SK-N-SH (cell line): Measurements from ENCODE around the gene SEPTIN12.

Experiments used
- CHD2 ChIP-seq: fragments of 150-350 bp; IDR thresholded peaks from 2 replicates; pipeline ENCODE4 v1.6.1; 2018; ENCODE audit warnings: low read length; ENCODE audit not compliant: partially characterized antibody
- CTCF ChIP-seq: fragments of 200-600 bp; sonication (generic); IDR thresholded peaks from 2 replicates; pipeline ENCODE4 v1.6.1; 2017; ENCODE audit warnings: antibody characterized with exemption, mild to moderate bottlenecking, moderate library complexity
- EP300 ChIP-seq, 2 experiments: IDR thresholded peaks; 2 replicates each; pipeline versions ENCODE4 v1.4.0 to v1.6.1; 2012; ENCODE audit warnings: borderline replicate concordance in 1 of 2, low read depth in 1 of 2, low read length in 1 of 2
- FOXM1 ChIP-seq: IDR thresholded peaks from 2 replicates; pipeline ENCODE4 v1.4.0; 2012; ENCODE audit warnings: low read depth, mild to moderate bottlenecking
- JUND ChIP-seq: IDR thresholded peaks from 2 replicates; pipeline ENCODE4 v1.4.0; 2012
- MAX ChIP-seq: IDR thresholded peaks from 2 replicates; pipeline ENCODE4 v1.4.0; 2012; ENCODE audit warnings: low read depth
- MXI1 ChIP-seq: IDR thresholded peaks from 2 replicates; pipeline ENCODE4 v1.6.1; 2012; ENCODE audit warnings: mild to moderate bottlenecking, low read depth, low read length, improper control_type of control experiment
- RAD21 ChIP-seq: IDR thresholded peaks from 2 replicates; pipeline ENCODE4 v1.6.1; 2012; ENCODE audit warnings: mild to moderate bottlenecking, low read length
- REST ChIP-seq: IDR thresholded peaks from 2 replicates; pipeline ENCODE4 v1.6.1; 2012; ENCODE audit warnings: mild to moderate bottlenecking, low read depth, low read length, moderate library complexity
- RFX5 ChIP-seq: IDR thresholded peaks from 2 replicates; pipeline ENCODE4 v1.6.1; 2012; ENCODE audit warnings: mild to moderate bottlenecking, improper control_type of control experiment, low read length
- TAF1 ChIP-seq: IDR thresholded peaks from 2 replicates; pipeline ENCODE4 v1.6.1; 2012; ENCODE audit warnings: low read depth, mild to moderate bottlenecking, low read length, moderate library complexity, borderline replicate concordance
- USF1 ChIP-seq: IDR thresholded peaks from 2 replicates; pipeline ENCODE4 v1.4.0; 2012; ENCODE audit warnings: low read depth, borderline replicate concordance
- YY1 ChIP-seq: IDR thresholded peaks from 2 replicates; pipeline ENCODE4 v1.4.0; 2012; ENCODE audit warnings: low read depth, mild to moderate bottlenecking
- ZBTB33 ChIP-seq: IDR thresholded peaks from 2 replicates; pipeline ENCODE4 v1.4.0; 2012; ENCODE audit warnings: low read depth, borderline replicate concordance

GRCh38 chr16:4755687-4756086 is 32.5 kb downstream of the SEPTIN12 start:
- no peak for TF ChIP-seq EP300 (IDR thresholded peaks at IDR 0.05; ENCODE audit: borderline replicate concordance in 1 of 2, low read depth in 1 of 2, low read length in 1 of 2)
- no peak for TF ChIP-seq CTCF
- TF ChIP-seq CHD2, result no peak
- no peak for TF ChIP-seq REST
- no peak for TF ChIP-seq FOXM1
- TF ChIP-seq JUND, result no peak
- TF ChIP-seq YY1, result no peak
- no peak for TF ChIP-seq MAX
- TF ChIP-seq ZBTB33, result no peak
- TF ChIP-seq TAF1, result no peak
- TF ChIP-seq MXI1, result no peak
- no peak for TF ChIP-seq USF1
- no peak for TF ChIP-seq RFX5
- TF ChIP-seq RAD21, result no peak
